Measurements from ENCODE around the gene UNCX.
"Not testable (repeated sequence)": the region's sequence is repeated elsewhere in the genome, so short reads cannot be mapped to it uniquely, and the experiment has no call there.

Gene UNCX

GRCh38 chr7:1278543-1278942, 45.9 kb downstream of the UNCX start:
- no peak for DNase-seq (ENCODE audit: low read depth in 2 of 2)

GRCh38 chr7:1279041-1279440, 46.4 kb downstream of the UNCX start:
- DNase-seq (ENCODE audit: low read depth in 2 of 2) = no peak

GRCh38 chr7:1279895-1280294, 47.2 kb downstream of the UNCX start:
- DNase-seq (ENCODE audit: low read depth in 2 of 2) = not testable (repeated sequence)

GRCh38 chr7:1281068-1281467, 48.4 kb downstream of the UNCX start:
- no peak for DNase-seq (ENCODE audit: low read depth in 2 of 2)

GRCh38 chr7:1282679-1283078, 50.0 kb downstream of the UNCX start:
- no peak for DNase-seq (ENCODE audit: low read depth in 2 of 2)

GRCh38 chr7:1283337-1283736, 50.7 kb downstream of the UNCX start:
- no peak for DNase-seq (ENCODE audit: low read depth in 2 of 2)

- DNase-seq (ENCODE audit: low read depth in 2 of 2) = no peak
Observed at GRCh38 chr7:1283941-1284742, 51.5 kb downstream of the UNCX start.

- no peak for DNase-seq (ENCODE audit: low read depth in 2 of 2)
Observed at GRCh38 chr7:1284743-1285458, 52.2 kb downstream of the UNCX start.

- no peak for DNase-seq (ENCODE audit: low read depth in 2 of 2)
Observed at GRCh38 chr7:1285556-1286301, 53.1 kb downstream of the UNCX start.

All from stimulated activated CD4-positive, alpha-beta T cell treated with anti-CD3 and anti-CD28 coated beads, Interleukin-1b, Interleukin-23, amount 100 ng/mL, for 4 hours (primary cell).